WERI-Rb-1 (cell line): Measurements from ENCODE around the gene ARHGEF38.

Experiments
- DNase-seq: peaks from one replicate; pipeline ENCODE4 v3.0.0-alpha.2; 2020
- H3K27ac ChIP-seq: fragments of 250-450 bp; sonication (Bioruptor Pico); 2 replicates; pipeline ENCODE4 v1.5.1; 2020; ENCODE audit warnings: mild to moderate bottlenecking, moderate library complexity
- H3K27me3 ChIP-seq: fragments of 250-450 bp; sonication (Bioruptor Pico); 2 replicates; pipeline ENCODE4 v1.5.1; 2021; ENCODE audit warnings: mild to moderate bottlenecking, low read depth, moderate library complexity; ENCODE audit not compliant: insufficient read depth, severe bottlenecking
- H3K36me3 ChIP-seq: fragments of 250-450 bp; sonication (Bioruptor Pico); 2 replicates; pipeline ENCODE4 v1.5.1; 2020; ENCODE audit warnings: mild to moderate bottlenecking, moderate library complexity
- H3K4me3 ChIP-seq: 2 replicates; pipeline ENCODE4 v1.5.1; 2011; ENCODE audit warnings: low read depth, mild to moderate bottlenecking, control low read depth, low read length
- H3K9me3 ChIP-seq: fragments of 250-450 bp; sonication (Bioruptor Pico); 2 replicates; pipeline ENCODE4 v1.5.1; 2021; ENCODE audit warnings: mild to moderate bottlenecking, moderate library complexity; ENCODE audit not compliant: severe bottlenecking
- TF ChIP-seq, protein P1 (sequence below): IDR thresholded peaks from 2 replicates; pipeline ENCODE4 v1.5.1; 2011; ENCODE audit warnings: low read depth, mild to moderate bottlenecking, control low read depth, inconsistent platforms, low read length

Gene ARHGEF38

DNA sequence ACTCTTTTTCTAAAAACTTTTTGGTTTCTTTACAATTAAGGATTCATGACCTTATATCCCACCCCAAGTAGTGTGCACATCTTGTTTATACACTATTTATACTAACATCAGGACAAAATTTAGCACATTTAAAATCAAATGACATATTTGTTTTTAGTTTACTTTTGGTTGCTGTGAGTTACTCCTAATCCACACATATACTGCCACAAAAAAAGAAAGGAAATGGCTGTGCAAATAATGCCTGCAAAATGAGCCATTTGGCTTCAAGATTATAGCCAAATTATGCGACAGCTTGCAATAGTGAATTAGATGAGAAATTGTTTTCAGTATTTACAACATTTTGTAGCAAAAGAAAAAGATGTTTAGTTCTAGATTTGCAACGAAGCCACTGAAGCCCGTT is 10.4 kb upstream of the ARHGEF38 start:
- H3K27me3 ChIP-seq = no peaks in the 10 kb centered on the region
- TF ChIP-seq, protein P1, sequence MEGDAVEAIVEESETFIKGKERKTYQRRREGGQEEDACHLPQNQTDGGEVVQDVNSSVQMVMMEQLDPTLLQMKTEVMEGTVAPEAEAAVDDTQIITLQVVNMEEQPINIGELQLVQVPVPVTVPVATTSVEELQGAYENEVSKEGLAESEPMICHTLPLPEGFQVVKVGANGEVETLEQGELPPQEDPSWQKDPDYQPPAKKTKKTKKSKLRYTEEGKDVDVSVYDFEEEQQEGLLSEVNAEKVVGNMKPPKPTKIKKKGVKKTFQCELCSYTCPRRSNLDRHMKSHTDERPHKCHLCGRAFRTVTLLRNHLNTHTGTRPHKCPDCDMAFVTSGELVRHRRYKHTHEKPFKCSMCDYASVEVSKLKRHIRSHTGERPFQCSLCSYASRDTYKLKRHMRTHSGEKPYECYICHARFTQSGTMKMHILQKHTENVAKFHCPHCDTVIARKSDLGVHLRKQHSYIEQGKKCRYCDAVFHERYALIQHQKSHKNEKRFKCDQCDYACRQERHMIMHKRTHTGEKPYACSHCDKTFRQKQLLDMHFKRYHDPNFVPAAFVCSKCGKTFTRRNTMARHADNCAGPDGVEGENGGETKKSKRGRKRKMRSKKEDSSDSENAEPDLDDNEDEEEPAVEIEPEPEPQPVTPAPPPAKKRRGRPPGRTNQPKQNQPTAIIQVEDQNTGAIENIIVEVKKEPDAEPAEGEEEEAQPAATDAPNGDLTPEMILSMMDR = no peak
- H3K36me3 ChIP-seq = no peaks in the 10 kb centered on the region

DNA sequence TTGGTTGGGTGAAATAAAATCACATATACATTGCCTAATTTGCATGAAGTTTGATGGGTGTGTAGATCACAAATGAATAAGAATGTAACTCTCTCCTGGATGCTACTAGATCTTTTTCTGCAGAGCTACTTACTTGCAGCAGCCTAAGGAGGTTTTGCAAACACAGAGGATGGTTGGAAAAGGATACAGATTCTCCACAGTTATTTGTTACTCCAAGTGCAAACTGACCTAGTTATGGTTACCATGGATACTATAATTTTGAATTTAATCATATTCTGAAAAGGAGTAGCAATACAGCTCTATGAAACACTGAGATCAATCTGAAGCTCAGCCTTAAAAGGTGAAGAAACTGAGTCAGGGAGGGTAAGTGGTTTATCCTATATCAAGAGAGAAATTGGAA is 9.1 kb upstream of the ARHGEF38 start:
- no peak overlapping the region for H3K4me3 ChIP-seq
- H3K36me3 ChIP-seq = no peaks in the 10 kb centered on the region
- H3K9me3 ChIP-seq = no peaks in the 10 kb centered on the region
- no peaks in the 10 kb centered on the region for H3K27me3 ChIP-seq
- TF ChIP-seq, protein P1 = no peak
- no peak overlapping the region for H3K27ac ChIP-seq
- DNase-seq = no peak

More for the DNA sequence above, 10.4 kb upstream of the ARHGEF38 start:
- Histone ChIP-seq H3K27ac (no peak overlapping the region), H3K4me3 (no peak overlapping the region), H3K9me3 (no peaks in the 10 kb centered on the region)
- no peak for DNase-seq

DNA sequence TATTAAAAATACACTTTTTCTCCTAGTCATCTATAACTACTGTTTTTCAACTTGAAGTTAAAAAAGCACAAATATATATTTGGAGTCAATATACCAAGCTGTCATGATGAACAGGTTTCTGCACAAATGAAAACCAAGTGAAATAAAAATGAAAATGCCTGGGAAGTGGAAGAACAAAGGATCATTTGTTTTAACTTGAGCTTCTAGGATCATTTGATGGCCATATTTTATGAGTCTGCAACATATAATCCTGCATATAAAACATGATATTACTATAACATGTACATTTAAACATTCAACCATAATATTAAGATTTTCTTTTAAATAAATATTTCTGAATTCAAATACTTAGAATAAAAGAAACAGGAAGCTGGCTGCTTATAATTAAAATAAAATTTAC is 8.5 kb upstream of the ARHGEF38 start:
- Histone ChIP-seq H3K4me3 (no peak overlapping the region), H3K36me3 (no peaks in the 10 kb centered on the region), H3K9me3 (no peaks in the 10 kb centered on the region), H3K27me3 (no peaks in the 10 kb centered on the region), H3K27ac (no peak overlapping the region)
- TF ChIP-seq, protein P1 = no peak
- DNase-seq = no peak

DNA sequence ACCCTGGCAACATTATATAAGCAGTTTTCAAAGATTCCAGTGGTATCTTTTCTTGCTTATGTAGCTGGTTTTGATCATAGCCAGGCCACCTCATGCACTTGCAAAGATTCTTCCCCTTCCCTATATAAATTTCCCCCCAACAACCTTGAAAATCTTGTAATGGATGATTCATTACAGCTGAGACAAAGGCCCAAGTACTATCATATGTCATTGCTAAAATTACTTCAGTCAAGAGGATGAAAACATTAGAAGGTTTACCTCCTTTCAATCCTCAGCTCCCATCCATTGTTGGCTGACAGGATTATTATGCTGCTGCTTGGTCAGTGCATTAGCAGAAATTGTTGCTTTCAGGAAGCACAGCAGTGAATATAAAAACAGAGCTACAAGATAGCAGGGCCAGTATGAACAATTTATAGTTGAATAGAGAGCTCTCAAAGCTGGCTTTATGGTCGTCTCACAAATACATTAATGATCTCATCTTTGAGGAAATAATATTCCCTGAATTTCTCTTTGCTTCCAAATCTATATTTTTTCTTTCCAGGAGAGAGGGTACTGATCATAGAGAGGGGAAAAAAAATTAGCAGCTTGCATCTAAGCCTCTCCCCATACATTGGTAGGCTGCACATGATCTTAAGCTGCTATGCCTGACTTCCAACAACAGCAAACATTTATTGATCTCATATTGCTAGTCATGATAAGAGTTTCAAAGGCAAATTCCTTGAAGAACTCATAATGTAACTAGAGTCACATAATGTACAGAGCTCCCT is 7.7 kb upstream of the ARHGEF38 start:
- Histone ChIP-seq H3K4me3 (no peak overlapping the region), H3K27me3 (no peaks in the 10 kb centered on the region), H3K27ac (no peak overlapping the region), H3K9me3 (no peaks in the 10 kb centered on the region), H3K36me3 (no peaks in the 10 kb centered on the region)
- DNase-seq = no peak
- TF ChIP-seq, protein P1 = no peak

DNA sequence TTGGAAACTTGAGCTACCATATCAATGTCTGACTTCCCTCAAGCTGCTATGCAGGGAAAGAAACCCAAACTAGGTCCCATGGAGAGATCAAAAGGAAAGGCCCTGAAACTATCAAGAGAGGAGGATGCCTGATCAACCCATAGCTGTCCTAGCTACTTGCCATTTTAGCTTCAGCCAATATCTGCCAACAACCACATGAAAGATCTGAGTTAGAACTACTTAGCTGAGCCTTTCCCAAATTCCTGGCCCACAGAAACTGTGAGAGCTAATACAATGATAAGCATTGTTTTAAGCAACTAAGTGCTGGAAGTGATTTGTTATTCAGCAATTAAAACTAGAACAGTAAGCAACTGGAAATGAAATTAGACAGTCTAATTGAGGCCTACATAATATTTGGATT is 6.3 kb upstream of the ARHGEF38 start:
- TF ChIP-seq, protein P1 = no peak
- DNase-seq = no peak
- H3K27ac ChIP-seq = no peak overlapping the region
- no peak overlapping the region for H3K4me3 ChIP-seq
- no peaks in the 10 kb centered on the region for H3K27me3 ChIP-seq
- no peaks in the 10 kb centered on the region for H3K9me3 ChIP-seq
- no peaks in the 10 kb centered on the region for H3K36me3 ChIP-seq

DNA sequence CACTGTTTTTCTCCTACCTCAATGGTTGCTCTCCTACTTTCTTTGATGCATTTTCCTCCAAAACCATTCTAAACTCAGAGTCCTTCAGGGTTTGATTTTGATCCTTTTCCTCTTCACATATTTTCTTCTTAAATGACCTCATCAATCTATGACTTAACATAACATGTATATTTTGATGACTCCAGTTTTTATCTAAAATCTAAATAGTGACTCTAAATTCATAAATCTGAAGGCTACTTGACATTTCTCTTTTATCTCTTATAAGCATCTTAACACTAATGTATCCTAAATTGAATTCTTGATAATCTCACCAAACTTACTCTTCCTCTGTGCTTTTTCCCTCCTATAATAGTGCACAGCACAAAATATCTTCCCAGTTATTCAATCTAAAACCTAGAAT is 4.7 kb upstream of the ARHGEF38 start:
- DNase-seq = no peak
- H3K4me3 ChIP-seq = no peak overlapping the region
- no peaks in the 10 kb centered on the region for H3K36me3 ChIP-seq
- H3K27ac ChIP-seq = no peak overlapping the region
- H3K9me3 ChIP-seq = no peaks in the 10 kb centered on the region
- no peaks in the 10 kb centered on the region for H3K27me3 ChIP-seq
- TF ChIP-seq, protein P1 = no peak
